Retinal pigment epithelial cell (primary cell): ENCODE data around the gene IFTAP.
"Not testable (repeated sequence)": the region's sequence is repeated elsewhere in the genome, so short reads cannot be mapped to it uniquely, and the experiment has no call there.

ENCODE experiments used
- DNase-seq: peaks from one replicate; pipeline ENCODE4 v3.0.0-alpha.2; 2010; ENCODE audit warnings: low read depth
- H3K4me3 ChIP-seq: 2 replicates; pipeline ENCODE4 v1.5.1; 2011; ENCODE audit warnings: mild to moderate bottlenecking, low read length, control low read depth, moderate library complexity
- CTCF ChIP-seq: conservative IDR thresholded peaks from 2 replicates; pipeline ENCODE4 v1.5.1; 2011; ENCODE audit warnings: low read depth, low read length, control low read depth, inconsistent platforms

IFTAP gene

DNA sequence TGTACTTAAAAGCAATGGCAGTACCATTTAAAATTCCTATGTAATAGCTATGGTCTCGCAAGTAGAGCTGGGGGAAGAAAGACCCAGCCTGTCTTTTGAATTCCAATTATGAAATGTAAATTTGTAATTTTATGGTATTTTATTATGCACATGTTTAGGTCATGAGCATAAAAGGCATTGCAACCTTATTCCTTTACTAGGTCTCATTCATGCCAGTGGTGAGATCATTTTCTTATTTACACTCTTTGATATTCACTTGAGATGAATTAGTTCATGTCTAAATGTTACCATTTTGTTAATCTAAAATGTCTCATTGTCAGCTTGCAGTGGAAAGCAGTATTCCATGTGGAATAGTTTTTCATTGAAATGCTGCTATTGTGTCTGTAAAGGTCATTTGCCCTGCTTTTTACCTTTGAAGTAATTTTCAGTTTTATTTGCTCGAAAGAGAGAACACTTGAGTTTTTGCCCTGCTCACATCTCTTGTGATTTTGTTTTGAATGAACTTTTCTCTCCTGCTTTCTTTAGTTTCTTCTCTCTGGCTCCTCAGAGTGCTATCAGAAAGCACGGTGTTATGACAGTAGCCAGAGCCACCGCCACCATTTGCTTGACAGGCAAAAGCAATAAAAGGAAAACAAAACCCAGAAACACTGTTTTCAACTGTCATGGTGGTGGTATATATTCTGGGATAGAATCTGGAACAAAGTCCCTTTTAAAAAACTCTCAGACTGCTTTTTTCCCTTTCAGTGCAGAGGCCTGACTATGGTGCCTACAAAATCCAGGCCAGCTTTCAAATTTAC, 41.0 kb downstream of the IFTAP start:
- H3K4me3 ChIP-seq, result no peak overlapping the region
- no peak for TF ChIP-seq CTCF
- DNase-seq, result no peak

DNA sequence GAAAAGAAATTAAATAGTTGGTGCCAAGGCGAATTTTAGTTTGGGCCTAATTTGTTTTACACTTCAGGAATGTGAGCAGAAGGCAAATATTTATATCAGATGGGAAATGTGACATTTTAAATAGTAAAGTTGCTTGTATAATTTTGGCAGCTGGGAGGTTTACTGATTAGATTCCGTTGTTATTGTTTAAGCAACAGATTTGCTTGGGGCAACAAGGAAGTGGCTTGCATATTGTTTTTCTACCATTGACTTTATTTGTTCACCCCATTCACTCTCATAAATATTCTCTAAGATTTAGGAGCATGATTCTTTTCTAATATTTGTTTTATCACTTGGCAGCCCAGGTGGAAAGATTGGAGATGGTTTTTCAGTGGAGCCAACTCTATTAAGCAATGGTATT, 44.3 kb downstream of the IFTAP start:
- H3K4me3 ChIP-seq, result no peak overlapping the region
- no peak for TF ChIP-seq CTCF
- DNase-seq, result no peak

DNA sequence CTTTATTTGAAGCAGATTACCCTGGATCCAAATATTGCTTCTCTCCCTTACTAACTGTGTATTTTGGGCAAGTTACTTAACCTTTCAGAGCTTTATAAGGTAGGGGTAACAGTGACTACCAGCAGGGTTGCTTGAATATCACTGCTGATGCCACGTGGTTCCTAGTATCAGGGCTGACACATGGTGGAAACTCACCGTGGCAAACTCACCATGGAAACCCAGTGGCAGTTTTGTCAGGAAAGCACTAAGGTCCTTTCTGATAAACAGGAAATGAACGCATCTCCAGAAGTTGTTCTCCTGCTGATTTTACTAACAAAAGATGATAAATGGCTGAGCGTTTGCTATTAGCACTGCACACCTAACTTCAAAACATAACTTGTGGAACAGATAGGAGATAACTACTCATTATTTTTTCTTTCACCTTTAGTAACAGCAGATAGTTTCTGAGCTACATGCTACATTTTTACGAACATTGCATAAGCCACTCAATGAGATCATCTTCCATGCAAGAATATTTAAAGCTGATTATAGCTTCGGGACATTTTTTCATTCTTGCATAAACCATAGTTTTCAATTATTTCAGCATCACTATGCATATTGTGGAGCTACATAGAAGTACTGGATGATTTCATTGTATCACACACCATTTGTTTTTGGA, 63.4 kb downstream of the IFTAP start:
- no peak for DNase-seq
- H3K4me3 ChIP-seq, result no peak overlapping the region
- no peak for TF ChIP-seq CTCF

- H3K4me3 ChIP-seq, DNase-seq: not testable (repeated sequence)
Observed at GRCh38 chr11:36661359-36661758, 67.1 kb downstream of the IFTAP start.

DNA sequence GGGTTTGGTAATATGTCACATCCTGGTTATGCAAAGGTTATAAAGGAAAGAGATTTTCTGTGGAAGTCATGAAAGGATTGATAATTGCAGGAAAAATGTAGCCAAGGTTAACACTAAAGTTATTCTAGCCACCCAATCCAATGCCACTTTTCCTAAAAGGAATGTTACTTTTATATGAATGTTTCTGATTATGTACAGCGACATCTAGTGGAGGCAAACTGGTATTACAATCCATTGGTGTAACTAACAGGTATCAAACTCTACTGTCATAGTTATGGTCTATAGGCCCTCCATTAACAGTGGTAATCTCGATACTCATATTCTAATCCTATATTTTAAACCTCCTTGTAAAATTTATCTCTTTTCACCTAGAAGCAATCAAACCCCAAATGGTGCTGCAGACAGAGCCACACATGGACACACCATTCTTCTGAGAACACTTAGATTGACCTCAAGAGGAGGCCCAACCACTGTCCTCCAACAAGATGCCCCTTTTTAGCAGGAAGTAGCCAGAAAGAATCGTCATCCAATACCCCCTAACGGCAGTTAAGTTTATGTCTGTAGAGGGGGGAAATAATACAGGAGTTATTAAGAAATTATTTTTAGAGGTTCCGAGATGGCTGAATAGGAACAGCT, 78.6 kb downstream of the IFTAP start:
- peak; percentile 65 for TF ChIP-seq CTCF
- no peak overlapping the region for H3K4me3 ChIP-seq
- DNase-seq, result peak; percentile 15

- DNase-seq, H3K4me3 ChIP-seq: not testable (repeated sequence)
Observed at GRCh38 chr11:36679547-36679946, 85.2 kb downstream of the IFTAP start.

DNA sequence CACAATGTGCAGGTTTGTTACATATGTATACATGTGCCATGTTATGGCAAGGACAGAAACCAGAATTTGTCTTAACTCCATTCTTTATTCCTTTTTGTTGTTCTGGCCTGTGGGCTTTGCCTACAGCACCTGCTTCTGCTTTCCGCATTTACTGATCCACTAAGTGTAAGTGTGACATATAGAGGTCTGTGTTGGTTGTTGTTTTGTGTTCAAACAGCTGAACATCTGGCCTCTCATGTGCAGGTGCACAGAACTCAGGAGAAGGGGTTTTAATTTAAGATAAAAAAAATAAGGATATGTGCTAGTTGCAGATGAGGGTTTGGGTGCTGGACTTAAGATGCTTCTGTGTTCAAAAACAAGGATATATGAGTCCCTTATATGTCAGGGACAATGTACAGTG, 89.5 kb downstream of the IFTAP start:
- no peak for TF ChIP-seq CTCF
- no peak for DNase-seq
- H3K4me3 ChIP-seq, result no peak overlapping the region
